Neural progenitor cell (in vitro differentiated cells): ENCODE data around the gene ZNF280C.

Experiments used
- EZH2 ChIP-seq: fragments of 200-600 bp; sonication (generic); IDR thresholded peaks from 2 replicates; pipeline ENCODE4 v1.6.1; 2017; ENCODE audit warnings: antibody characterized with exemption, mild to moderate bottlenecking, moderate library complexity
- TF ChIP-seq, protein P1 (sequence below): fragments of 200-600 bp; sonication (generic); IDR thresholded peaks from 2 replicates; pipeline ENCODE4 v1.5.1; 2017; ENCODE audit warnings: antibody characterized with exemption, mild to moderate bottlenecking

- TF ChIP-seq, protein P1, sequence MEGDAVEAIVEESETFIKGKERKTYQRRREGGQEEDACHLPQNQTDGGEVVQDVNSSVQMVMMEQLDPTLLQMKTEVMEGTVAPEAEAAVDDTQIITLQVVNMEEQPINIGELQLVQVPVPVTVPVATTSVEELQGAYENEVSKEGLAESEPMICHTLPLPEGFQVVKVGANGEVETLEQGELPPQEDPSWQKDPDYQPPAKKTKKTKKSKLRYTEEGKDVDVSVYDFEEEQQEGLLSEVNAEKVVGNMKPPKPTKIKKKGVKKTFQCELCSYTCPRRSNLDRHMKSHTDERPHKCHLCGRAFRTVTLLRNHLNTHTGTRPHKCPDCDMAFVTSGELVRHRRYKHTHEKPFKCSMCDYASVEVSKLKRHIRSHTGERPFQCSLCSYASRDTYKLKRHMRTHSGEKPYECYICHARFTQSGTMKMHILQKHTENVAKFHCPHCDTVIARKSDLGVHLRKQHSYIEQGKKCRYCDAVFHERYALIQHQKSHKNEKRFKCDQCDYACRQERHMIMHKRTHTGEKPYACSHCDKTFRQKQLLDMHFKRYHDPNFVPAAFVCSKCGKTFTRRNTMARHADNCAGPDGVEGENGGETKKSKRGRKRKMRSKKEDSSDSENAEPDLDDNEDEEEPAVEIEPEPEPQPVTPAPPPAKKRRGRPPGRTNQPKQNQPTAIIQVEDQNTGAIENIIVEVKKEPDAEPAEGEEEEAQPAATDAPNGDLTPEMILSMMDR, result no peak
- TF ChIP-seq EZH2, result no peak
Observed at GRCh38 chrX:130196466-130196865, 72.2 kb downstream of the ZNF280C start.
